Stimulated activated CD8-positive, alpha-beta memory T cell treated with anti-CD3 and anti-CD28 coated beads, Interleukin-7, amount 100 ng/mL, for 4 hours (primary cell): Measurements from ENCODE around the gene BBLN.
A peak's percentile ranks its signal among the peaks of the same experiment; 100 is the strongest.

Experiments used
- DNase-seq, 2 donors: peaks; one replicate each; pipeline ENCODE4 v3.0.0-alpha.2; 2020; ENCODE audit warnings: low read depth in 2 of 2

BBLN gene

GRCh38 chr9:128145536-128145935 is 14.5 kb upstream of the BBLN start:
- DNase-seq: no peak

DNA sequence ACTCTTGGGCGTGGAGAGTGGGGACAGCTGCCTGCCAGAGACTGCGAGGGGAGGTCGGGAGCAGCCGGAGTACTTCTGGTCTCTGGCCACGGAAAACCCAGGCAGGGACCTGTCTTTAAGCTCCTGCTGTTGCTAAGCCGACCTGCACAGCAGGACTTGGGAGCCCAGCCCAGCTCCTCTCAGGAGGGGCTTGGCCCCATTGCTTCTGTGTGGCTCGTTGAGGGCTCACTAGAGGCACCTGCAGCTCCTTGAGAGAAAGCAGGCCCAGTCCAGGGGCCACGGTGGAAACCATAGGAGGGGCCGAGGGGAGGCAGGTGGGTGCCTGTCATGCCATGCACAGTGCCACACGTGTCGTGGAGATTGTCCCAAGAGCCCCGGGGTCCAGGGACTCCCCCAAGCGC is 14.1 kb upstream of the BBLN start:
- no peak for DNase-seq

- no peak for DNase-seq
Observed at GRCh38 chr9:128146591-128147120, 13.4 kb upstream of the BBLN start.

DNA sequence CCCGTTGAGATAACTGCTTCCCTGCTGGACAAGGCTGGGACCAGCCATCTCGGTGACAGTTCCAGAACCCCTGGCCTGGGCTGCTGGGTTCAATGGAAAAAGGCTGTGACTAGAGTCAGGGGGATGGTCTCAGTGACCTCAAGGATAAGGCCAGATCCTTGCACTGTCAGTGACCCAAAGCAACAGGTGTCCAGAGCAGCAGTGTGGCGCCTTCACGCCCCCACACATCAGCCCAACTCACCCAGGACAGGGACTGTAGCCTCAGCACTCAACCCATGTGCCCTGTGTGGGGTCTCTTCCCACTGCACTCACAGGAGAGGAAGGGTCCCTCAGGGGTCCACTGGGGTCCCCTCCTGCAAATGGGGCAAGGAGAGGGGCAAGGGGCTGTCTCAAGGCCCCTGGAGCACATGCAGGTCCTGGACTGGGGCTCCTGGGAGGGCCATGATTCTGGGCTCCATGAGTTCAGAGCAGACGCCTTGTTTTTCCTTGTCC is 11.5 kb upstream of the BBLN start:
- no peak for DNase-seq

- no peak for DNase-seq
Observed at GRCh38 chr9:128149001-128149701, 10.9 kb upstream of the BBLN start, which contains the start of gene LCN2. Gene LCN2 (plus strand): TSS chr9:128149453. CDS start chr9:128149526, 73 bp downstream.

- no peak for DNase-seq
Observed at GRCh38 chr9:128149951-128150593, 10.0 kb upstream of the BBLN start.

- no peak for DNase-seq
Observed at GRCh38 chr9:128150594-128151308, 9.3 kb upstream of the BBLN start.

- no peak for DNase-seq
Observed at GRCh38 chr9:128151309-128152132, 8.5 kb upstream of the BBLN start.

DNA sequence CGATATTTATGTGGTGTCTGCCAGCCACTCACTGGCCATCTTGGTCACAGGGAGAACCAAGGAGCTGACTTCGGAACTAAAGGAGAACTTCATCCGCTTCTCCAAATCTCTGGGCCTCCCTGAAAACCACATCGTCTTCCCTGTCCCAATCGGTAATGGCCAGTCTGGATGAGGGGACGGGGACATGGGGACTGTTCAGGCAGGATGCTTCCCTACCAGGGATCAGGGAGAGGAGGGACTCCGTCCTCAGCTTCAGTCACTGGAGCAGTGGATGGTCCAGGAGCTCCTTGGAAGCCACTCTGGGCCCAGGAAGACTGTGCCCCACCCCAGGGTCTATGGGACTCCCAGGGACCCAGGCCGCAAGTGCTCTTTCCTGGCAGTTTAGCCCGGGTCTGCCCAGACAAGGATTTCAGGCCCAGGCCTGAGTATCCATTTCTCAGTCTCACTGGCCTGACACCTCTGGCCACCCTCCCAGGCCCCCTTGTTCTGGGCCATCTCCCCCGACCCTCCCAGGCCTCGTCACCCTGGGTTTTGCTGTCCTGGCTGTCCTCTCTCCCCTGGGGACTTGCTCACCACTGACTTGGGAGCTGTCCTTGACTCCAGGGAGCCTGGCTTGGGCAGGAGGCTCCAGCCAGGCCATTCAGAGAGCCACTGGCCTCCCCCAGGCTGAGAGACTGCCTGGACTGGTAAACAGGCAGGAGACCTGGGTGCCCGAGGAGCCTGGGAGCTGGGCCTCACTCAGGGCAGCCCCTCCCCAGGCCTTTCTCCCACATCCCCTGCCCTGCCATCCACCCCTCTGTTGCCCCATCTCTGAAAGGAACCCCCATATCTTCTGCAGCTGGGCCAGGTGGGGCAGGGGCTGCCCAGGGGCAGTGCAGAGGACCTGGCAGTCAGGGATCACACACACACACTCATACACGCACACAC is 7.7 kb upstream of the BBLN start:
- no peak for DNase-seq

- no peak for DNase-seq
Observed at GRCh38 chr9:128153060-128153946, 6.8 kb upstream of the BBLN start.

DNA sequence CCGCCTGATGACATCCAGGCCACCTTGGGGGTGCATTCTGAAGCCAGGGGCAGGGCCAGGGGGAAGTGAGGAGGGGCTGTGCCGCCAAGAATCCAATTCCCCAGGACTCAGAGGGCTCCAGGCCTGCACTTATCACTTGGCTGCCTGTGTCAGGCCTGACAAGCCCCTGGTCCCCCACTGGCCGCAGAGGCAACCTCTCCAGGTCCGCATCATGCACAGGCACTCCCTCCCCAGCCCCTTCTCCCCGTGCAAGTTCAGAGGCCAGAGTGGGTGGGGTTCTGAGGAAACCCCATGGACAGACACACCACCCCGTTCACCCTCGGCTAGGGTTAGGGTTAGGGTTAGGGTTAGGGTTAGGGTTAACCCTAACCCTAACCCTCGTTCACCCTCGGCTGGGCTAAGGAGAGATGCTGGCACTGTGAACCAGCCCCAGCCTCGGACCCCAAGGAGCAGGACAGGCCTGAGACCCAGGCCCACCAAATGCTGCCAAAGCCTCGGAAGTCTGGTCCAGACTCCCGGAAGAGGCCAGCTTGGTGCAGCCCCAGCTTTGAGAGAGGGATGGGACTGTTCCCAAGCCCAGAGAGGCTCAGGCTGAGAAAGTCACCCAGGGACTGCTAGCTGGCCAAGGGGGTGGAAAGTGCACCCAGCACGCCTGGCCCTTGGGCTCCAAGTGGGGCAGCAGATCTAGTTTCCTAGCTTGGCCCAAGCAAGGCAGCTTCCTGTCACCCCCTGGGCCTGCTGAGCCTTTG is 5.9 kb upstream of the BBLN start:
- no peak for DNase-seq

DNA sequence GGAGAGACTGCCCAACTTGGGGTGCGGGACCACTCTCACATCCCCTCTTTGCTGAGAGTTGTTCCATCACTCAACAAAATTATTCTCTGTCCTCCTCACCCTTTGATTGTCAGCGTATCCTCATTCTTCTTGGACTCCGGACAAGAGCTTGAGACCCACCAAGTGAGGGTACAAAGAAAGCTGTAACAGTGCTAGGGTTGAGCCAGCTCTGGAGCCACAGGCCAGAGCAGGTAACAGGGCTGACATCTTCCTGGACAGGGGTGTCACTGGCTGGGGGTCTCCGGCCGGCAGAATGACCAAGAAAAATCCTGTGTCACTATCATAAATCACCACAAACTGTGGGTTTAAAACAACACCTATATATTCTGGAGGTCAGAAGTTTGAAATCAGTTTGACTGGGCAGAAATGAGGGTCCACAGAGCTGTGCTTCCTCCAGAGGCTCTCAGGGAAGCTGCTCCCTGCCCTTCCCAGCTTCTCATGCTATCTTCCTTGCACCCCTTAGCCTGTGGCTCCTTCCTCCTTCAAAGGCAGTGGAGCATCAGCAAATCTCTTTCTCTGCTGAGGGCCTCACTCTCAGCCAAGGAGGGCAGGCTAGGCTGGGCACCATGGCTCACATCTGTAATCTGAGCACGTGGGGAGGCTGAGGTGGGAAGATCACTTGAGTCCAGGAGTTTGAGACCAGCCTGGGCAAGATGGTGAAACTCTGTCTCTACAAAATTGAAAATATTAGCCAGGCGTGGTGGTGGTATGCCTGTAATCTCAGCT is 4.1 kb upstream of the BBLN start:
- no peak for DNase-seq

DNA sequence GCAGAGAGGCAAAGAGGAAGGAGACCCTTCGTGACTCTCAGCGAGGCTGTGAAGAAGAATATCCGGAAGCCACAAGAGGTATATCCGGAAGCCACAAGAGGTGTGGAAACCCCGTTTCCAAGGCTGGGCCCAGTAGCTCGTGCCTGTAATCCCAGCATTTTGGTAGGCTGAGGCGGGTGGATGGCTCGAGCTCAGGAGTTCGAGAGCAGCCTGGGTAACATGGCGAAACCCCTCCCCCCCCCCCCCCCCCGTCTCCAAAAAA is 612 bp upstream of the BBLN start:
- DNase-seq: peak in 1 of 2 donors; percentile 26

GRCh38 chr9:128160603-128160987 is 530 bp downstream of the BBLN start:
- peak; percentile 43 to 65 for DNase-seq

DNA sequence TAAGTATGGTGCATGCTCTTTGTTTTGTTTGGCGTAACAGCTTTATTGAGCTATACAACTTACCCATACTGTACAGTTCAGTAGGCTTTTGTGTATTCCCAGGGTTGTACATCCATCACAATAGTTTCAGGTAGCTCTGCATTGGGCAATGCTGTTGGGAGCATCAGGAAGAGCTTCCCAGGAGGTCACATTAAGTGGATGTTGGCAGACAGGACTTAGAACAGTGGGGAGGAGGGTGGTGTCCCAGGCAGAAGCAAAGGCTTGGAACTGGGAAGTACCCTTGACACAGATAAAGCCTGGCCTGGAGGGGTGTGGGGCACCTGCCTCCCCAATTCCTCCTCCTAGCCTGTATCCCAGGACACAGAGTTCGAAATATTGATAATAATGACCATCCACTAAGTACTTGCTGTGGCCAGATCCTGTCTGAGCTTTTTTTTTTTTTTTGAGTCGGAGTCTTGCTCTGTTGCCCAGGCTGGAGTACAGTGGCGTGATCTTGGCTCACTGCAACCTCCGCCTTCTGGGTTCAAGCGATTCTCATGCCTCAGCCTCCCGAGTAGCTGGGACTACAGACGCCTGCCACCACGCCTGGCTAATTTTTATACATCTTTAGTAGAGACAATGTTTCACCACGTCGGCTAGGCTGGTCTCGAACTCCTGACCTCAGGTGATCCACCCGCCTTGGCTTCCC is 1.3 kb downstream of the BBLN start:
- no peak for DNase-seq

DNA sequence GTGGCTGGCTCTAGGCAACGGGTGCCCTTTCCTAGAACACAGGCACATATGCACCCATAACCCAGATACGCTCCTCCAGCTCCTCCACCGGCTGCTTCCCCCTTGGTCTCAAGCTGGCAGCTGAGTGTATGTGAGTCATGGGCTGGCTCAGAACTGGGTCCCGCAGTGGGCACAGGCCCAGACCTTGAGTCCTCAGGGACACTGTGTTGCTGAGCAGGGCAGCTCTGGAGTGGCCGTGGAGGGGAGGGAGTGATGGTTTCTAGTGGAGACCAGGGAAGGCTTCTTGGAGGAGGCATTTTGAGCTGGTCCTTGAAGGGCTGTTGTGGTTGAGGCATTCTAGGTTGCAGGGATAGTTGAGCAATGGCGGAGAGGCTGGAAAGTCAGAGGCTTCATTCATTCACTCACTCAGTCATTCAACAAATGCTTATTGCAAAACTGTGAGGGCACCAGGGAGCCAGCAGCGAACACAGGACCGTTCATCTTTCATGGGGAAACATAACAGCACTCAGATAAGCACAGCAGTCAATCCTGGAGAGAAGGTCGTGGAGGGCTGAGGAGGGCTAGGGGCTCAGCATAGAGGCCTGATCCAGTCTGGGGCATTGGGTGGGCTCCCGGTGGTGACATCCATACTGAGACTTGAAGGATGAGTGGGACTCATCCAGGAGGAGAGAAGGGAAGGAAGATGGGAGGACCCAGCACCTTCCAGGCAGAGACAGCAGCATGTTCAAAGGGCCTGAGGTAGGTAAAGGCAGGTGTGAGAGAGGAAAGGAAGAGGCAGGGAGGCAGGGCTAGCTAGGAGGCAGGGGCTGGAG is 2.4 kb downstream of the BBLN start:
- DNase-seq: no peak

GRCh38 chr9:128163027-128163515 is 3.0 kb downstream of the BBLN start:
- no peak for DNase-seq
